ENCODE measurements around the gene AZIN2. TPM values are rescaled to one million over a fixed set of nuclear protein-coding genes. Genes with fewer than 3 reads are reported as not detected.

Gene AZIN2
- total RNA-seq, 1 experiment from 2014 or later: 1.5 TPM

GRCh38 chr1:33150522-33150921, 69.6 kb downstream of the AZIN2 start:
- H3K9me3 ChIP-seq: no peaks in the 10 kb centered on the region
- no peak overlapping the region for H3K4me3 ChIP-seq (ENCODE audit: low read depth, low read length)
- POLR2A ChIA-PET: no interaction called here
- no TSS peak for BruUV-seq (replicated peaks)
- no peaks in the 10 kb centered on the region for H3K27me3 ChIP-seq (replicated peaks; ENCODE audit: control insufficient read depth, insufficient read depth, low read length)
- CTCF ChIA-PET: interaction anchor here (0.7 kb wide), 1 partner anchor 23 kb away, joined by 4 read pairs; no protein-coding TSS in a partner anchor
- peaks cover 11% of the 10 kb centered on the region for H3K4me1 Mint-ChIP-seq (ENCODE audit: low read depth, unreplicated experiment)
- DNase-seq: no peak
- no peaks in the 10 kb centered on the region for H3K27me3 Mint-ChIP-seq (ENCODE audit: insufficient read depth, unreplicated experiment)
- H3K36me3 Mint-ChIP-seq (ENCODE audit: insufficient read depth, unreplicated experiment): no peaks in the 10 kb centered on the region
- intact Hi-C loops (cut with micrococcal nuclease; ENCODE audit: unreplicated experiment): no loop called here
- H3K9me3 Mint-ChIP-seq (ENCODE audit: unreplicated experiment): no peaks in the 10 kb centered on the region
- peaks cover 18% of the 10 kb centered on the region for H3K4me1 ChIP-seq
- no peaks in the 10 kb centered on the region for H3K36me3 ChIP-seq (ENCODE audit: control insufficient read depth, insufficient read depth, low read length)
- H3K27ac Mint-ChIP-seq (ENCODE audit: unreplicated experiment): peak overlapping the region; percentile 50
- H3K4me3 Mint-ChIP-seq (ENCODE audit: unreplicated experiment): no peak overlapping the region
- TF ChIP-seq, protein P1, sequence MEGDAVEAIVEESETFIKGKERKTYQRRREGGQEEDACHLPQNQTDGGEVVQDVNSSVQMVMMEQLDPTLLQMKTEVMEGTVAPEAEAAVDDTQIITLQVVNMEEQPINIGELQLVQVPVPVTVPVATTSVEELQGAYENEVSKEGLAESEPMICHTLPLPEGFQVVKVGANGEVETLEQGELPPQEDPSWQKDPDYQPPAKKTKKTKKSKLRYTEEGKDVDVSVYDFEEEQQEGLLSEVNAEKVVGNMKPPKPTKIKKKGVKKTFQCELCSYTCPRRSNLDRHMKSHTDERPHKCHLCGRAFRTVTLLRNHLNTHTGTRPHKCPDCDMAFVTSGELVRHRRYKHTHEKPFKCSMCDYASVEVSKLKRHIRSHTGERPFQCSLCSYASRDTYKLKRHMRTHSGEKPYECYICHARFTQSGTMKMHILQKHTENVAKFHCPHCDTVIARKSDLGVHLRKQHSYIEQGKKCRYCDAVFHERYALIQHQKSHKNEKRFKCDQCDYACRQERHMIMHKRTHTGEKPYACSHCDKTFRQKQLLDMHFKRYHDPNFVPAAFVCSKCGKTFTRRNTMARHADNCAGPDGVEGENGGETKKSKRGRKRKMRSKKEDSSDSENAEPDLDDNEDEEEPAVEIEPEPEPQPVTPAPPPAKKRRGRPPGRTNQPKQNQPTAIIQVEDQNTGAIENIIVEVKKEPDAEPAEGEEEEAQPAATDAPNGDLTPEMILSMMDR (IDR thresholded peaks at IDR 0.05; ENCODE audit: insufficient read depth in 1 of 2, low read depth in 1 of 2, low read length in 1 of 2, severe bottlenecking in 1 of 2, unreplicated experiment in 1 of 2): no peak

- H3K9me3 Mint-ChIP-seq (ENCODE audit: unreplicated experiment): no peaks in the 10 kb centered on the region
- Histone ChIP-seq H3K4me1 (peaks cover 18% of the 10 kb centered on the region), H3K9me3 (no peaks in the 10 kb centered on the region), H3K4me3 (ENCODE audit: low read depth, low read length) (no peak overlapping the region), H3K27me3 (replicated peaks; ENCODE audit: control insufficient read depth, insufficient read depth, low read length) (no peaks in the 10 kb centered on the region), H3K36me3 (ENCODE audit: control insufficient read depth, insufficient read depth, low read length) (no peaks in the 10 kb centered on the region)
- no TSS peak for BruUV-seq (replicated peaks)
- peak overlapping the region; percentile 50 for H3K27ac Mint-ChIP-seq (ENCODE audit: unreplicated experiment)
- no peaks in the 10 kb centered on the region for H3K27me3 Mint-ChIP-seq (ENCODE audit: insufficient read depth, unreplicated experiment)
- CTCF ChIA-PET: interaction anchor here (0.7 kb wide), 1 partner anchor 24 kb away, joined by 4 read pairs; no protein-coding TSS in a partner anchor
- POLR2A ChIA-PET: no interaction called here
- no peak overlapping the region for H3K4me3 Mint-ChIP-seq (ENCODE audit: unreplicated experiment)
- peaks cover 11% of the 10 kb centered on the region for H3K4me1 Mint-ChIP-seq (ENCODE audit: low read depth, unreplicated experiment)
- H3K36me3 Mint-ChIP-seq (ENCODE audit: insufficient read depth, unreplicated experiment): no peaks in the 10 kb centered on the region
- no peak for DNase-seq
- TF ChIP-seq, protein P1 (IDR thresholded peaks at IDR 0.05; ENCODE audit: insufficient read depth in 1 of 2, low read depth in 1 of 2, low read length in 1 of 2, severe bottlenecking in 1 of 2, unreplicated experiment in 1 of 2): no peak
- intact Hi-C loops (cut with micrococcal nuclease; ENCODE audit: unreplicated experiment): no loop called here
Measured at GRCh38 chr1:33151116-33151515, 70.2 kb downstream of the AZIN2 start.

DNA sequence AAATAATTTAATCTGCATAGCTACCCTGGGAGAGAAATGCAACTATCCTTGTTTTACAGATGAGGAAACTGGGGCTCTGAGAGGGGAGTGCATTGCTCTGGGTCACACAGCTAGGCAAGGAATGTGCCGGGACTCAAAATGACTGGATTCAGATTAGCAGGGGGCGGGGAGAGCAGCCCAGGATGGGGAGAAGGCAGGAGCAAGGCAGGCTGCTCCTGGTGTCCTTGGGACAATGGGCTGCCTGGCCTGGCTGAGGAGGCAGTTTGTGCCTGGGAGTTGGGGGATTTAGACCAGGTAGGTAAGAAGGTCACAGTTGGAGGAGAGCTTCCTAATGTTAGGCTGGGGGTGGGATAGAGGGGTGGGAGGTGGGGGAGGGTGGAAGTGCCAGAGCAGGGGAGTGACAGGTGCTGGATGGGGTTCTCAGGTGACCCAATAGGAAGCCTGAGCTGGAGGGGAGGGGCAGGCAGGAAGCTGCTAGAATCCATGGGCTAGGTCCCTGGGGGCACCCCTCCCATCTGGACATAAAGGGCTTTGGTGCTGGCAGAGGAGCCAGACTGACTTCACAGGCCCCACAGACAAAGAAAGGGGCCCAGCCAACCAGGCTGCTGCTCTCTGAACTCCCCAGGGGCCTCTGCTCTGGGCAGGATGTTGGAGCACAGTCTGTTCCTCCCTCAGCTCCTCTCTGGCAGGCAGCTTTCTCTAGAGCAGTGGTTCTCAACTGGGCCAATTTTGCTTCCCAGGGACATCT, 71.9 kb downstream of the AZIN2 start:
- H3K27me3 Mint-ChIP-seq (ENCODE audit: insufficient read depth, unreplicated experiment): no peaks in the 10 kb centered on the region
- no peak overlapping the region for H3K4me3 ChIP-seq (ENCODE audit: low read depth, low read length)
- H3K36me3 Mint-ChIP-seq (ENCODE audit: insufficient read depth, unreplicated experiment): no peaks in the 10 kb centered on the region
- POLR2A ChIA-PET: no interaction called here
- H3K9me3 Mint-ChIP-seq (ENCODE audit: unreplicated experiment): no peaks in the 10 kb centered on the region
- peak overlapping the region; percentile 60 for H3K27ac Mint-ChIP-seq (ENCODE audit: unreplicated experiment)
- peaks cover 18% of the 10 kb centered on the region for H3K4me1 ChIP-seq
- H3K27me3 ChIP-seq (replicated peaks; ENCODE audit: control insufficient read depth, insufficient read depth, low read length): no peaks in the 10 kb centered on the region
- BruUV-seq (replicated peaks): no TSS peak
- CTCF ChIA-PET: interaction anchor here (0.7 to 0.9 kb wide), 2 partner anchors 12 to 35 kb away, joined by 3 to 7 read pairs; no protein-coding TSS in a partner anchor
- no peak for DNase-seq
- H3K4me3 Mint-ChIP-seq (ENCODE audit: unreplicated experiment): no peak overlapping the region
- TF ChIP-seq, protein P1 (IDR thresholded peaks at IDR 0.05; ENCODE audit: insufficient read depth in 1 of 2, low read depth in 1 of 2, low read length in 1 of 2, severe bottlenecking in 1 of 2, unreplicated experiment in 1 of 2): no peak
- H3K9me3 ChIP-seq: no peaks in the 10 kb centered on the region
- no peaks in the 10 kb centered on the region for H3K36me3 ChIP-seq (ENCODE audit: control insufficient read depth, insufficient read depth, low read length)
- H3K4me1 Mint-ChIP-seq (ENCODE audit: low read depth, unreplicated experiment): peaks cover 11% of the 10 kb centered on the region
- intact Hi-C loops (cut with micrococcal nuclease; ENCODE audit: unreplicated experiment): no loop called here

Measured in Caco-2 (cell line).